ENCODE data around the gene TMEM11. TPM values are rescaled to one million over a fixed set of nuclear protein-coding genes. Genes with fewer than 3 reads are reported as not detected.

TMEM11 gene
- polyA plus RNA-seq, 2 of the 4 experiments (the other 2 are of a cell fraction): 57.7 to 61.0 TPM

GRCh38 chr17:21218831-21219380, 4.9 kb upstream of the TMEM11 start:
- H3K4me3 ChIP-seq: no peak overlapping the region
- ChIA-PET POLR2A (no interaction called here), CTCF (no interaction called here)
- 73% methylated on average over 3 of the region's 3 CpGs for WGBS (ENCODE audit: missing lambda C conversion rate)
- TF ChIP-seq HOXA7 (CRISPR knock-in tag; IDR thresholded peaks at IDR 0.05): no peak
- TF ChIP-seq POLR2AphosphoS2 (conservative IDR thresholded peaks at IDR 0.05; ENCODE audit: low read length): no peak
- TF ChIP-seq PBX3 (IDR thresholded peaks at IDR 0.05): no peak
- no peak for DNase-seq (ENCODE audit: low read depth in 1 of 2, low spot score in 1 of 2)
- FAIRE-seq: no peak
- H3K4me2 ChIP-seq: no peak overlapping the region
- ATAC-seq: no peak
- H3K9me3 ChIP-seq: 0 out of 3 replicates have a peak, but pooled peaks cover 6% of the 10 kb centered on the region
- no peak overlapping the region for H3K27ac ChIP-seq
- H3K4me1 ChIP-seq: peaks cover 26% of the 10 kb centered on the region

- DNase-seq (ENCODE audit: low read depth in 1 of 2, low spot score in 1 of 2) (no peak), FAIRE-seq (no peak)
- TF ChIP-seq FOSL2 (IDR thresholded peaks at IDR 0.05) (no peak), FOSL2 (CRISPR knock-in tag; IDR thresholded peaks at IDR 0.05) (no peak), GATA3 (IDR thresholded peaks at IDR 0.05; ENCODE audit: borderline replicate concordance) (no peak), BHLHE40 (IDR thresholded peaks at IDR 0.05; ENCODE audit: low read depth, low read length) (no peak), USF2 (IDR thresholded peaks at IDR 0.05) (no peak), HOXB13 (CRISPR knock-in tag; IDR thresholded peaks at IDR 0.05; ENCODE audit: low read depth) (no peak), SMC3 (IDR thresholded peaks at IDR 0.05) (no peak), HDAC2 (IDR thresholded peaks at IDR 0.05) (no peak), FOSB (CRISPR knock-in tag; IDR thresholded peaks at IDR 0.05) (no peak), BCL3 (IDR thresholded peaks at IDR 0.05) (no peak), PHF8 (IDR thresholded peaks at IDR 0.05; ENCODE audit: borderline replicate concordance, low read depth) (no peak), CEBPB (IDR thresholded peaks at IDR 0.05) (no peak), CHD4 (IDR thresholded peaks at IDR 0.05; ENCODE audit: borderline replicate concordance) (no peak), POLR2AphosphoS2 (conservative IDR thresholded peaks at IDR 0.05; ENCODE audit: low read length) (no peak), NPAS2 (CRISPR knock-in tag; IDR thresholded peaks at IDR 0.05; ENCODE audit: borderline replicate concordance) (no peak), FOXS1 (CRISPR knock-in tag; IDR thresholded peaks at IDR 0.05) (no peak), HOXB5 (CRISPR knock-in tag; IDR thresholded peaks at IDR 0.05) (no peak), RAD21 (conservative IDR thresholded peaks at IDR 0.05 in 1 of 2, IDR thresholded peaks at IDR 0.05 in 1 of 2) (no peak), HMGXB4 (CRISPR knock-in tag; IDR thresholded peaks at IDR 0.05; ENCODE audit: borderline replicate concordance) (no peak), ZFP36 (IDR thresholded peaks at IDR 0.05; ENCODE audit: borderline replicate concordance, partially characterized antibody) (no peak)
These were observed 4.1 kb upstream of the TMEM11 start for GRCh38 chr17:21218101-21218500.

More at GRCh38 chr17:21218101-21218500, 4.1 kb upstream of the TMEM11 start:
- H3K4me2 ChIP-seq: no peak overlapping the region
- H3K4me1 ChIP-seq: peaks cover 26% of the 10 kb centered on the region
- ChIA-PET POLR2A (no interaction called here), CTCF (no interaction called here)
- no peak overlapping the region for H3K4me3 ChIP-seq
- H3K27ac ChIP-seq: no peak overlapping the region
- ATAC-seq: no peak
- H3K9me3 ChIP-seq: 0 out of 3 replicates have a peak, but pooled peaks cover 6% of the 10 kb centered on the region
- 79% methylated on average over 3 of the region's 3 CpGs for WGBS (ENCODE audit: missing lambda C conversion rate)

Data from A549 (cell line).